Cardiac fibroblast (primary cell): Measurements from ENCODE around the gene RNFT1.
"Not testable (repeated sequence)": the region's sequence is repeated elsewhere in the genome, so short reads cannot be mapped to it uniquely, and the experiment has no call there.

ENCODE experiments used
- DNase-seq, 2 donors: peaks; one replicate each; pipeline versions ENCODE4 v3.0.0 to v3.0.0-alpha.2; 2010; ENCODE audit warnings: low read depth in 2 of 2
- H3K4me3 ChIP-seq, 2 donors: replicated peaks in 1 of 2; 1 replicate in 1 of 2; 2 replicates in 1 of 2; pipeline ENCODE4 v1.5.1; 2011; ENCODE audit warnings: low read depth in 2 of 2, low read length in 2 of 2, mild to moderate bottlenecking in 2 of 2, moderate library complexity in 1 of 2
- TF ChIP-seq, protein P1 (sequence below): IDR thresholded peaks from one replicate; pipeline ENCODE4 v1.5.1; 2011; ENCODE audit warnings: low read depth, mild to moderate bottlenecking, low read length, inconsistent platforms

The RNFT1 gene

GRCh38 chr17:59963738-59964481 is 630 bp downstream of the RNFT1 start:
- H3K4me3 ChIP-seq = peak overlapping the region; percentile 87 to 95
- peak; percentile 56 to 64 for DNase-seq
- TF ChIP-seq, protein P1, sequence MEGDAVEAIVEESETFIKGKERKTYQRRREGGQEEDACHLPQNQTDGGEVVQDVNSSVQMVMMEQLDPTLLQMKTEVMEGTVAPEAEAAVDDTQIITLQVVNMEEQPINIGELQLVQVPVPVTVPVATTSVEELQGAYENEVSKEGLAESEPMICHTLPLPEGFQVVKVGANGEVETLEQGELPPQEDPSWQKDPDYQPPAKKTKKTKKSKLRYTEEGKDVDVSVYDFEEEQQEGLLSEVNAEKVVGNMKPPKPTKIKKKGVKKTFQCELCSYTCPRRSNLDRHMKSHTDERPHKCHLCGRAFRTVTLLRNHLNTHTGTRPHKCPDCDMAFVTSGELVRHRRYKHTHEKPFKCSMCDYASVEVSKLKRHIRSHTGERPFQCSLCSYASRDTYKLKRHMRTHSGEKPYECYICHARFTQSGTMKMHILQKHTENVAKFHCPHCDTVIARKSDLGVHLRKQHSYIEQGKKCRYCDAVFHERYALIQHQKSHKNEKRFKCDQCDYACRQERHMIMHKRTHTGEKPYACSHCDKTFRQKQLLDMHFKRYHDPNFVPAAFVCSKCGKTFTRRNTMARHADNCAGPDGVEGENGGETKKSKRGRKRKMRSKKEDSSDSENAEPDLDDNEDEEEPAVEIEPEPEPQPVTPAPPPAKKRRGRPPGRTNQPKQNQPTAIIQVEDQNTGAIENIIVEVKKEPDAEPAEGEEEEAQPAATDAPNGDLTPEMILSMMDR = no peak

DNA sequence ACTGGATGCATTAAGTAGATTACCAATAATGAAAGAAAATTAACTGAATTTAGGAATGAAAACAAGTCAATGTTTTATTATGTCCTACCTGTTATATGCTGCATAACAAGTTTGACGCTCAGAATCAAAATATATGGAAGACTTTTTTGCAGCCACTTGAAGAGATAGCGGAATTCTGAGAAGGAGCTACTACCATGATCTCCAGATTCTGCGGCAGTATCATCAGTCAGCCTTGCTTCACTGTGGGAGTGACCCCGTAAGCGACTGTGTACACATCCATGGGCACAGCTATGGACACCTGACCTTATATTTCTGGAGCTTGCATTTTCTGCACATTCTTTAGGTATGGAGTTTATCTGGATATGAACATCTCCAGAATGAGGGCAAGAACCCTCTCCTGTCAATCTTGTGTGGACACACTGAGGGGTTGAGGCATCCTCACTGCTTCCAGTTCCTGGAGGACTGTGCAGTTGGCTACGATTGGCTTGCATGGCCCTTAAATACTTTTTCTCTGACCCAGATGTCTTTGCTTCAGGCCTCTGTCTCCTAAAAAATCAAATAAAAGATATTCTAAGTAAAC is 1.7 kb downstream of the RNFT1 start:
- no peak overlapping the region for H3K4me3 ChIP-seq
- TF ChIP-seq, protein P1 = no peak
- no peak for DNase-seq

DNA sequence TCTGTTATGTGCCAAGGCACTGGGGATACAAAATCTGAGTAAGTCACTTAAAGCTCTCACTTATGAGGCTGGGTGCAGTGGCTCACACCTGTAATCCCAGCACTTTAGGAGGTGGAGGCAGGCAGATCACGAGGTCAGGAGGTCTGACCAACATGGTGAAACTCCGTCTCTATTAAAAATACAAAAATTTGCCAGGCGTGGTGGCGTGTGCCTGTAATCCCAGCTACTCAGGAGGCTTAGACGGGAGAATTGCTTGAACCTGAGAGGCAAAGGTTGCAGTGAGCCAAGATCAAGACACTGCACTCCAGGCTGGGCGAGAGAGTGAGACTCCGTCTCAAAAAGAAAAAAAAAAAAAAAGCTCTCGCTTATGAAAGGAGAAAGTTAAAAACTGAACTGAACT is 5.0 kb downstream of the RNFT1 start:
- not testable (repeated sequence) for H3K4me3 ChIP-seq, DNase-seq

GRCh38 chr17:59954856-59955255 is 9.7 kb downstream of the RNFT1 start:
- DNase-seq = no peak
- no peak overlapping the region for H3K4me3 ChIP-seq
- TF ChIP-seq, protein P1 = no peak

DNA sequence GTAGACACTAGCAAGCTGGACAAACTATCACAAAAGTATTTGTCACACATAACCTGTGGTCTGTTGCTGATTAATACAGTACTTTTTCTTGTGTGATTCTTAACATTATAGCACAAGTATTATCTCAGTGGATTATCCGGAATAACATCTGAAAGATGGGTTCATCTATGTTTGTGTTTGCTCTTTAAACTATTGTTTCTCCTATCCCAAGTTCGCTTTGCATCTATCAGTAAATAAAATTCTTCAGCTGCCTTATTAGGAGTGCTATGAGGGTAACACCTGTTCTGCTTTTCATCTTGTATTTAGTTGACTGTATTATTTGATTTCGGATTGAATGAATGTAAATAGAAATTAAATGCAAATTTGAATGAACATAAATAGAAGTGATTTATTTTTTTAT is 14.5 kb downstream of the RNFT1 start:
- H3K4me3 ChIP-seq = no peak overlapping the region
- no peak for DNase-seq
- TF ChIP-seq, protein P1 = no peak

DNA sequence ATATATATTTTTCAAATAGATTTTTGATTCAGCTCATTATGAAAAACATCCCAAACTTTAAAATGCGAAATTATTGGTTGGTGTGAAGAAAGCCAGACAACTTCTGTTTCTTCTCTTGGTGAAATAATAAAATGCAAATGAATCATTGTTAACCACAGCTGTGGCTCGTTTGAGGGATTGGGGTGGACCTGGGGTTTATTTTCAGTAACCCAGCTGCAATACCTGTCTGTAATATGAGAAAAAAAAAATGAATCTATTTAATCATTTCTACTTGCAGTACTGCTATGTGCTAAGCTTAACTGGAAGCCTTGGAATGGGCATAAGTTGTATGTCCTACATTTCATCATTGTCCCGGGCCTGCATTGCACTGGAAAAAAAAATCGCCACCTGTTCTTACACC is 17.2 kb downstream of the RNFT1 start:
- H3K4me3 ChIP-seq, DNase-seq: not testable (repeated sequence)

DNA sequence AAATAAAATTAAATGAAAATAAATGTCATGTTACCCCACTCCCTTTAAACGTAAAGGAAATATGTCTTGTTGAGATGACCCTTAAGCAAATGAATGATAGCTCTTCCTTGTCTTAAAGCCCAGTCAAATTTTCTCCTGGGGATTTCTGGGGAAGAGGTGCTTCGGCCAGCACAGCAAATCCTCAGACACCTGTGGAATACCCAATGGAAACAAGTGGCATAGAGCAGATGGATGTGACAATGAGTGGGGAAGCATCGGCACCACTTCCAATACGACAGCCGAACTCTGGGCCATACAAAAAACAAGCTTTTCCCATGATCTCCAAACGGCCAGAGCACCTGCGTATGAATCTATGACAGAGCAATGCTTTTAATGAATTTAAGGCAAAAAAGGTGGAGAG is 18.1 kb downstream of the RNFT1 start:
- DNase-seq, H3K4me3 ChIP-seq: not testable (repeated sequence)

- no peak overlapping the region for H3K4me3 ChIP-seq
- TF ChIP-seq, protein P1 = no peak
- no peak for DNase-seq
Measured at GRCh38 chr17:59941131-59941530, 23.4 kb downstream of the RNFT1 start.

DNA sequence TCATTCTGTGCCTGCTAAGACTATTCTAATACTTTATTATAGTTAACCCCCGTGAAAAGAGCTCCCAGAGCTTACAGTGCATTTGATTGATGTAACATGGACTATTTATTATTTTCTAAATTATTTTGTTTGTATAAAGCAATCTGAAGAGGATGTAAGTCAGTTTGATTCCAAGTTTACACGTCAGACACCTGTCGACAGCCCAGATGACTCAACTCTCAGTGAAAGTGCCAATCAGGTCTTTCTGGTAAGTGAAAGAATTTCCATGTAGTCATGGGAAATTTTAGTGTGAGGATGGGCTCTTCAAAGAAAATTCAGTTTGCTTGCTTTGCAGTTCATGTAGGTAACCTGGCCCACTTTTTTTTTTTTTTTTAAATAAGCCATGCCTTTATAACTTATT is 23.8 kb downstream of the RNFT1 start:
- DNase-seq, H3K4me3 ChIP-seq: not testable (repeated sequence)

- not testable (repeated sequence) for H3K4me3 ChIP-seq, DNase-seq
Measured at GRCh38 chr17:59933317-59933716, 31.2 kb downstream of the RNFT1 start.

GRCh38 chr17:59930768-59931167 is 33.8 kb downstream of the RNFT1 start:
- DNase-seq = peak; percentile 64 to 71
- not testable (repeated sequence) for H3K4me3 ChIP-seq

- DNase-seq, H3K4me3 ChIP-seq: not testable (repeated sequence)
Measured at GRCh38 chr17:59930121-59930520, 34.4 kb downstream of the RNFT1 start.
